ENCODE data around the gene STEAP2. TPM values are rescaled to one million over a fixed set of nuclear protein-coding genes. Genes with fewer than 3 reads are reported as not detected.
"Not testable (repeated sequence)": the region's sequence is repeated elsewhere in the genome, so short reads cannot be mapped to it uniquely, and the experiment has no call there.

STEAP2 gene
- total RNA-seq, 1 donor from 2014 or later, result 15.1 TPM

DNA sequence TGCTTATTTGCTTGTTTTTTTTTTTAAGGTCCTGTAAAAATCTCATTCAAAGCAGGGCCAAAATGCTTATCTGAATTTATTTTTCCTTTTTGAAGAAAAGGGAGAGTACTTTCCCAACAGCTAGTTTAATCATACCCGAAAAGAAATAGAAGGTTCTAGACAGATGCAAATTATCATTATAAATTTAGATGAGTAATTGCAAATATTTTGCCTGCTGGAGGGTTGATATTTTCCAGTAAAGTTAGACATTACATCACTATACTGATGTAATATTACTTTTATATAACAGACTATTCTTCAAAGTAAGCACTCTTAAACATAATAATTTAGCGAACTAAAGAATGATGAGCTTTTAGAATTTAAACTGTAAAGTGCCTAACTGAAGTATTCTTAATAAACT is 19.3 kb downstream of the STEAP2 start:
- ATAC-seq, result no peak
- intact Hi-C loops (cut with micrococcal nuclease), result no loop called here

DNA sequence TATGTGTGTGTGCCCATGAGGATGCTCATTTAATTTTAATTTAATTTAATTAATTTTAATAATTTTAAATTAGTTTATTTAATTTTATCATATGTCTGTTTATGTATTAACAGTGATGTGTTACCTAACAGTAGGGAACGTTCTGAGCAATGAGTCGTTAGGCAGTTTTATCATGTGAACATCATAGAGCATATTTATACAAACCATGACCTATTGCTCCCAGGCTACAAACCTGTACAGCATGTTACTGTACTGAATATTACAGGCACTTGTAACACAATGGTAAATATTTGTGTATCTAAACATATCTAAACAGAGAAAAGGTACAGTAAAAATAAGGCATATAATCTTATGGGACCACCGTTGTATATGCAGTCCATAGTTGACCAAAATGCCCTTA is 19.8 kb downstream of the STEAP2 start:
- no peak for DNase-seq
- intact Hi-C loops (cut with micrococcal nuclease), result no loop called here
- no peak for ATAC-seq

More for the DNA sequence above, 19.3 kb downstream of the STEAP2 start:
- no peak for DNase-seq

DNA sequence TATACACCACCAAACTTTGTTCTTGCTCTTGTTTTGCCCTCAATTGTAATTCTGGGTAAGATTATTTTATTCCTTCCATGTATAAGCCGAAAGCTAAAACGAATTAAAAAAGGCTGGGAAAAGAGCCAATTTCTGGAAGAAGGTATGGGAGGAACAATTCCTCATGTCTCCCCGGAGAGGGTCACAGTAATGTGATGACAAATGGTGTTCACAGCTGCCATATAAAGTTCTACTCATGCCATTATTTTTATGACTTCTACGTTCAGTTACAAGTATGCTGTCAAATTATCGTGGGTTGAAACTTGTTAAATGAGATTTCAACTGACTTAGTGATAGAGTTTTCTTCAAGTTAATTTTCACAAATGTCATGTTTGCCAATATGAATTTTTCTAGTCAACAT is 20.9 kb downstream of the STEAP2 start:
- DNase-seq, result no peak
- no peak for ATAC-seq
- intact Hi-C loops (cut with micrococcal nuclease), result no loop called here

DNA sequence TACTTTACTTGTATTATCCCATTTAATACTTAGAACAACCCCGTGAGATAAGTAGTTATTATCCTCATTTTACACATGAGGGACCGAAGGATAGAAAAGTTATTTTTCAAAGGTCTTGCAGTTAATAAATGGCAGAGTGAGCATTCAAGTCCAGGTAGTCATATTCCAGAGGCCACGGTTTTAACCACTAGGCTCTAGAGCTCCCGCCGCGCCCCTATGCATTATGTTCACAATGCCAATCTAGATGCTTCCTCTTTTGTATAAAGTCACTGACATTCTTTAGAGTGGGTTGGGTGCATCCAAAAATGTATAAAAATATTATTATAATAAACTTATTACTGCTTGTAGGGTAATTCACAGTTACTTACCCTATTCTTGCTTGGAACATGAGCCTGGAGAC is 22.0 kb downstream of the STEAP2 start:
- ATAC-seq (no peak), DNase-seq (no peak)
- intact Hi-C loops (cut with micrococcal nuclease), result no loop called here

DNA sequence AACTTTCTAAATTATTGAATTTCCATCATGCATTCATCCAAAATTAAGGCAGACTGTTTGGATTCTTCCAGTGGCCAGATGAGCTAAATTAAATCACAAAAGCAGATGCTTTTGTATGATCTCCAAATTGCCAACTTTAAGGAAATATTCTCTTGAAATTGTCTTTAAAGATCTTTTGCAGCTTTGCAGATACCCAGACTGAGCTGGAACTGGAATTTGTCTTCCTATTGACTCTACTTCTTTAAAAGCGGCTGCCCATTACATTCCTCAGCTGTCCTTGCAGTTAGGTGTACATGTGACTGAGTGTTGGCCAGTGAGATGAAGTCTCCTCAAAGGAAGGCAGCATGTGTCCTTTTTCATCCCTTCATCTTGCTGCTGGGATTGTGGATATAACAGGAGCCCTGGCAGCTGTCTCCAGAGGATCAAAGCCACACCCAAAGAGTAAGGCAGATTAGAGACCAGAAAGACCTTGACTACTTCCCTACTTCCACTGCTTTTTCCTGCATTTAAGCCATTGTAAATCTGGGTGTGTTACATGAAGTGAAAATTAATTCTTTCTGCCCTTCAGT is 25.3 kb downstream of the STEAP2 start:
- intact Hi-C loops (cut with micrococcal nuclease), result no loop called here
- ATAC-seq (no peak), DNase-seq (no peak)

DNA sequence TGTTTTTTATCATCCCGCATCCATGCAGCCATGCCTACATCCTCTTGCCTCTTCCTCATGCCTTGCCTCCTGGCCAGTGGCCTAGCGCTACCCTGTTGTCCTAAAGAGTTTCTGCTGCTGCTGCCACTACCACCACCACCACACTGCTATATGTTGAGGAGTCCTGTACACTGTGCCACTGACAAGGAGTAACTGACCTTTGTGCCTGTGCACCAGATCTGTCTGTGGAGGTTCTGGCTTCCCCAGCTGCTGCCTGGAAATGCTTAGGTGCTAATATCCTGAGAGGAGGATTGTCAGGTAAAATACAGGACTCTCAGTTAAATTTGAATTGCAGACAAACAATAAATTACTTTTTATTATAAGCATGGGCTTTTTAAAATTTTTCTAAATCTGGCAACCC is 26.5 kb downstream of the STEAP2 start:
- DNase-seq, result no peak
- ATAC-seq, result no peak
- intact Hi-C loops (cut with micrococcal nuclease), result no loop called here

DNA sequence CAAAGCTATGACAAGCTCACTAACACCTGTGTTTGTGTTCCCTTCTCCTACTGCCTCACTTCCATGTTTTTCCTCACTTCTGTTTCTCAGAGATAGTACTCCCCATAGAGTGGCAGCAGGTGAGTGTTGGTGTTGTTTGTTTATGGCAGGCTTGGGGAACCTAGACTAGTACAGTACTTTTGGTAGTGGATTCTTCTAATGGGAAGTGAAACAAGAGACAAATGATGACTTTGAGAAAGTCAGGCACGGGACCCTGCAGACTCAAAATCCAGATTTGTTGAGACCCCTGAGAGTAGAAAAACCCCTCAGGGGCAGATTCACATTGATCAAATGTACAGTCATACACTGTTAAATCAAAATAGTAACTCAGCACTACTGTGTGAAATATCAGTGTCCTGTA is 27.0 kb downstream of the STEAP2 start:
- ATAC-seq (no peak), DNase-seq (no peak)
- intact Hi-C loops (cut with micrococcal nuclease), result no loop called here

DNA sequence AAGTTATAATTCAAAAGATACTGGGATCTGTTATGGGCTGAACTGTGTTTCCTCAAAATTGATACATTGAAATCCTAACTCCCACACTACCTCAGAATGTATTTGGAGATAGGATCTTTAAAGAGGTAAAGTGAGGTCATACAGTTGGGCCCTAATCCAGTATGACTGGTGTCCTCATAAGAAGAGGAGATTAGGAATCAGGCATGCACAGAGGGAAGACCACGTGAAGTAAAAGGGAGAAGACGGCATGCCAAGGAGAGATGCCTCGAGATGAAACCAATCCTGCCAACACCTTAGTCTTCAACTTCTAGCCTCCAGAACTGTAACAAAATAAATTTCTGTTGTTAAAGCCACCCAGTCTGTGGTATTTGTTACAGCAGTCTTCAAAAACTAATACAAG is 27.5 kb downstream of the STEAP2 start:
- intact Hi-C loops (cut with micrococcal nuclease), result no loop called here
- ATAC-seq, result no peak
- DNase-seq, result no peak

DNA sequence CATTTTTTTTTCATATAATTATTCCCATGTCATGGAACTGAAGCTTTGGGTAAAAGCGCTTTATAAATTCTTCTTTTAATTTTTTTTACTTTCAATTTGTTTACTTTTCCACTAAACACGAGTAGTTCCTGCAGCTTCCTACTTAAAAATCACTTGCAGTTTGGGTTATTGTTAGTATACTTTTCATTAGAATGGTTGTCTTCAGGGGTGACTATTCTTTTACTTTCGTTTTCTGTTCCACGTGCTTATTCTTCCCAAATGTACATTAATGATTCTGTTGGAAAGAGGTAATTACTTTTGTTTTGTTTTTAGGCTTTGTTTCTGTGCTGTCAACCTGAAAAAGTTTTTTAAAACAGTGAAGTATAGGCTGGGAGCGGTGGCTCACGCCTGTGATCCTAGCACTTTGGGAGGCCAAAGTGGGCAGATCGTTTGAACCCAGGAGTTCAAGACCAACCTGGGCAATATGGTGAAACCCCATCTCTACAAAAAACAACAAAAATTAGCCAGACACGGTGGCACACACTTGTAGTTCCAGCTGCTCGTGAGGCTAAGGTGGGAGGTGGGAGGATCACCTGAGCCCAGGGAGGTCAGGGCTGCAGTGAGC is 28.2 kb downstream of the STEAP2 start:
- intact Hi-C loops (cut with micrococcal nuclease), result no loop called here
- ATAC-seq (no peak), DNase-seq (no peak)

DNA sequence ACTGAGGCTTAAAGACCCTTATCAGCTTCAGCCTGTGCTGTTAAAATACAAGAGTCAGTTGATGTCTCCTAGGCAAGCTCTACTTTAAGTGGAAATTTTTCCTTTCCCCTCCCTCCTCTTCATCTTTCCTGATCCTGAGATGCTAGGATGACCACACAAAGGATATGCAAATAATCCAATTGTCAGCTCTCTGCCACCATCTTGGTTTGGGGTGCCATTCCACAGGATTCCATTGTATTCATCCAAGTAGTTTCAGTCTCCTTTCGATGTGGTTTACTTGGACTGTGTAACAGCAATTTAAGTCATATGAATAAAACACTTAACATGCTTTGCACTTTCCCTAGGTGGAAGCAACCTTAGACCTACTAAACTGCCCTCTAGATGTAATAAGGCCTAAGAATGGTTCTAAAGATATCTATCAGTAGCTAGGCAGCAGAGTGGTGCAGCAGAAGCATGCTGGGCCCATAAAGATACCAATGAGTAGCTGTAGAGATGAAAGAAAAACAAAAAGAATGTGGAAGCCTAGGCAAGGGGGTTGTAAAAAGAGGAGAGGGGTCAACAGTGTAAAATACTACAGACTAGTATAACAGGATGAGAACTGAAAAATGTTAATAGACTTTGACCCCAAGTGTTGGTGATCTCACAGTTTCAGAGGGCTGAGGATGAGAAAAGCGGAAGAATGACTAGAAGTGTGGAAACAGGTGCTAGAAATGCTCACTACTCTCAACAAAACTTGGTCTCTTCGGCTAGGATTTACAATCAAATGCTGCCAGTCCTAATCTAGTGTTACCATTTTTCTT is 31.0 kb downstream of the STEAP2 start:
- no peak for DNase-seq
- ATAC-seq, result no peak
- intact Hi-C loops (cut with micrococcal nuclease), result no loop called here

DNA sequence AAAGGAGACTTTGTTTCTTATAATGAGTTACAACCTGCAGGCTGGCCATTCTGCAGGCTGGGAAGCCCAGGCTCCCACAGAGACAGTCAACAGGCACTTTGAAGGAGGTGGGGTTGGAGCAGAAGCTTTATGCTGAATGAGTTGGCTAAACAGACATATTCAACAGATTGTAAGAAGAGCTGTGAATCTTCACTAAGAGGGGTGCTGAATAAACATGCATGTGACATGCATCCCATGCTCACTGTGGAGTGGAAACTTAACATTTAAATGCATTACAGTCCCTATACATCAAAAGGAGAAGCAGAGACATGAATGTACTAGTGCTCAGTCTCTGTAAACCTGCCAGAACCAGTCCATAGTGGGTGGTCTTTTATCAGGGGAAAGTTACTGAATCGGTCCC is 32.0 kb downstream of the STEAP2 start:
- intact Hi-C loops (cut with micrococcal nuclease), result no loop called here
- DNase-seq (no peak), ATAC-seq (no peak)

DNA sequence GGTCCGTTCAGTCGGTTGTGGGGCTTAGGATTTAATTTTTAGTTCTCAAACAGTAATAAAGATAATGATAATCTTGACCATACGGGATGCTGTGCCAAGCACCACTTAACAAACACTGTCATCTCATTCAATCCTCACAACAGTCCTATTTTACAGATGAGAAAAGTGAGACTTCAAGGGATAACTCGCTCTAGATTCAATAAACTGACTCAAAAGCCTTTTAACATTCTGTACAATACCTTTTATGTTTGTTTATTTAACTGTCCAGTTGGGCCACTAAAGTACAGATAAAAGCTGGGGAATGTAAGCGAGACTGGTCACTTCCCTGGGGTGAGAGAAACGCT is 33.0 kb downstream of the STEAP2 start:
- ATAC-seq, result no peak
- DNase-seq, result no peak
- intact Hi-C loops (cut with micrococcal nuclease), result no loop called here

DNA sequence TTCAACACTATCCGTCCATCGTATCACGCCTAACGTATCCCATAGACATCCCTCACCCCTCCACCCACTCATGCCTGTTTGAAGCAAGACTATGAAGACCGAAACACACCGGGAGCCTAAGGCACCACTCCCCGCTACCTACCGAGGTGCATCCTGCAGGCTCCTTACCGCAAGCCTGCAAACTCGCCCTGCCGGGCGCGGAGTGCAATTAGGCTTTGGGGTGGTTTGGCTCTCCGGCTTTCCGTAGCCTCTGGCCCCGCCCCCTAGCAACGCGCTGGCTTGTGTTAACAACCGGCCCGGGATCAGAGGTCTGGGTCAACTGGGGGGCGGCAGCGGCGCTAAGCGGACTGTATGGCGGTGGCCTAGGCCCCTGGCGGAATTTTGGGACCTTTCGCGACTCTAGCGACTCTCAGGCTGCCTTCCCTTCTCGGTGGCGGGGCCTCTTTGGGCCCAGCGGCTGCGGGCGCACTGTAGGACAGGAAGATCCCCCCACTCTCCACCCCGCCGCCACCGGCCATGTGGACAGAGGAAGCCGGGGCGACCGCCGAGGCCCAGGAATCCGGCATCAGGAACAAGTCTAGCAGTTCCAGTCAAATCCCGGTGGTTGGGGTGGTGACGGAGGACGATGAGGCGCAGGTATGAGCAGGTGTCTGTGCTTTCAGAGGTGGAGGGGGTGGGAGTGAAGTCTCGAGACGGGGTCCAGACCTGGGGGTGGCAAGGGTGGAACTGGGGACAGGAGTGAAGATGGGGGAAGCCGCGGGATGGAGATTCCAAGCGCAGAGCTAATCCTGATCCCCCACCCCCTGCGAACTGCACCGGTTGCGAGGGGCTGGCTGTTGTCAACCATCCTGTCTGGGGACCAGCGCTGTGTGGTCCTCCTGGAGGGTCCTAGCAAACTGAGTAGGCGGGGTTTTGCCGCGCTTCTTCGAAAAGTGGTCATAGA is 33.6 kb downstream of the STEAP2 start, which contains the start of gene CFAP69:
Gene CFAP69, plus strand, starts transcription at position 266 of the 943 bp plus-strand sequence. Its CDS starts 251 bp downstream, at position 517.
- intact Hi-C loops (cut with micrococcal nuclease), result no loop called here
- DNase-seq (peak; percentile 95), ATAC-seq (peak; percentile 99)

DNA sequence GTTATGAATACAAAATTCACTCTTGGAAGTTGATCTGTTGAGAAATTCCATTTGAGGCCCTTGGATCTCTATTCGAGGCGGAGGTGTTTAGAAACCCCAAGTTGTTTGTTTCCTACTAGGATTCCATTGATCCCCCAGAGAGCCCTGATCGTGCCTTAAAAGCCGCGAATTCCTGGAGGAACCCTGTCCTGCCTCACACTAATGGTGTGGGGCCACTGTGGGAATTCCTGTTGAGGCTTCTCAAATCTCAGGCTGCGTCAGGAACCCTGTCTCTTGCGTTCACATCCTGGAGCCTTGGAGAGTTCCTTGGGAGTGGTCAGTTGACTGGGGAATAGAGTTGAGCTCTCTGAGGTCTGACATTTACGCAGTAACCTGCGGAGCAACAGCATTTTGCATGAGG is 34.6 kb downstream of the STEAP2 start:
- intact Hi-C loops (cut with micrococcal nuclease), result no loop called here
- ATAC-seq (no peak), DNase-seq (no peak)

DNA sequence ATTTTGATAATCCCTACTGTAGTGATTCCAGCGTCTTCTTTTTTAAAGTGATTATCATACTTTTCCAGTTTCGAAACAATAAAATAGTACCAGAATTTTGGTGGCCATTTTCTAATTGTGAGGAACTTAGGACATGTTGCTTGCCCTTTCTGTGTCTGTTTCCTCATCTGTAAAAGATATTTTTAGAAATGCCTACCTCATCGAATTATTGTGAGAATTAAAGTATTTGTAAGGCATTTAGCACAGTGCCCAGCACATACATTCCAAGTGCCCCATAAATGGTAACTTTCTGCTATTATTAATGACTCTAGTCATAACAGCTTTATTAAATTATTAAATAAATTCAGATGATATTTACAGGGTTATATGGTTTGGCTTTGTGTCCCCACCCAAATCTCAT is 37.2 kb downstream of the STEAP2 start:
- no peak for ATAC-seq

DNA sequence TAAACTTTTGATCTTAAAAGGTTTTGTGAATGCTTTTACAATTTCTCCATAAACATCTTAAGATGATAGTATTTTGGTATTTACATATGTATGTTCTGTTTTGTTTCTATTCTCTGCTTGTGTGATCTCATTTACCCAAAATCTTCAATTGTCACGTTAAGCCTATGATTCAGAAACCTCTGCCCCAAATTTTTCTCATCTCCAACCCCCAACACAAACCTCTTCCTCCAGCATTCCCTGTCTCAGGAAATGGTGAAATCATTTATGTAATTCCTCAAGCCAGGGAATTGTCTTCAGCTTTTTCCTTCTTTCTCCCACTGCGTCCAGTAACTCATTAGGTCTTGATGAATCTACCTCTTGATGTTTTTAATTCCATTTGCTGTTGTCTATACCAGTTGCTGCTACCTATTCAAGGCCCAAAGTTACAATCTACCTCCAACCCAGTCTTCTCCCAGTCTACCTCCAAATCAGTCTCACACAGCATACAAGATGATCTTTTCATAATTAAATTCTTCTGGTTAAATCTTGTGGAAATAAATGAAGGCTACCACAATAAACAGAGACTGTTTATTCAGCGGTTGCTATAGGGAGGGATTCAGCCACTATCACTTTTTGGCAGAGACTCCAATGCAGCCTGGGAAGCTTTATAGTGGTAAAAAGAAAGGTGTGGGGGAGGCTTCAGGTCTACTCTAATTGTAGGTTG is 39.2 kb downstream of the STEAP2 start:
- intact Hi-C loops (cut with micrococcal nuclease), result no loop called here
- ATAC-seq (no peak), DNase-seq (no peak)

More for the DNA sequence above, 37.2 kb downstream of the STEAP2 start:
- intact Hi-C loops (cut with micrococcal nuclease), result no loop called here
- no peak for DNase-seq

DNA sequence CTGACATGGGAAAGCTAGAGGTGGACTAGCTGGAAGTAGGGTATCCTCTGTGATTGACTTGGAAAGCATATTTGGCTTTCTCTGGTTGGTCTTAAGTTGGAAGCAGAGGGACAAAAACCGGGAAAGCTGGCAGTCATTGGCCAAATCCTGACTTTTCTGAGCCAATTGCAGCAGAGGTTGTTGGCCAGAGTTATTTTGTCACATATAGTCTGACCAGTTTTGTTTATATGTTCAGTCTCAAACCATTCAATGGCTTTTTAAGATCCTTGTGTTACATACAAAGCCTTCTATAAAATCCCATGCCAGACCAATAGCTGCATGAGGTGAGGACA is 39.7 kb downstream of the STEAP2 start:
- ATAC-seq, result no peak
- intact Hi-C loops (cut with micrococcal nuclease), result no loop called here

DNA sequence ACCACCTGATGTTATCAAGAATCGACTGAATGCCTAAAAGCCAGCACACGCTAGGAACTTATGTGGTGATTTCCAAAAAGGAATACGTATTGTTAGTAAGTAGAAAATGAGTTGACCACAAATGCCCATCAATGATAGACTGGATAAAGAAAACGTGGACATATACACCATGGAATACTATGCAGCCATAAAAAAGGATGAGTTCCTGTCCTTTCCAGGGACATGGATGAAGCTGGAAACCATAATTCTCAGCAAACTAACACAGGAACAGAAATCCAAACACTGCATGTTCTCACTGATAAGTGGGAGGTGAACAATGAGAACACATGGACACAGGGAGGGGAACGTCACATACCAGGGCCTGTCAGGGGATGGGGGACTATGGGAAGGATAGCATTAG is 44.5 kb downstream of the STEAP2 start:
- DNase-seq; intact Hi-C loops (cut with micrococcal nuclease); ATAC-seq: not testable (repeated sequence)

More for the DNA sequence above, 39.7 kb downstream of the STEAP2 start:
- DNase-seq, result no peak

DNA sequence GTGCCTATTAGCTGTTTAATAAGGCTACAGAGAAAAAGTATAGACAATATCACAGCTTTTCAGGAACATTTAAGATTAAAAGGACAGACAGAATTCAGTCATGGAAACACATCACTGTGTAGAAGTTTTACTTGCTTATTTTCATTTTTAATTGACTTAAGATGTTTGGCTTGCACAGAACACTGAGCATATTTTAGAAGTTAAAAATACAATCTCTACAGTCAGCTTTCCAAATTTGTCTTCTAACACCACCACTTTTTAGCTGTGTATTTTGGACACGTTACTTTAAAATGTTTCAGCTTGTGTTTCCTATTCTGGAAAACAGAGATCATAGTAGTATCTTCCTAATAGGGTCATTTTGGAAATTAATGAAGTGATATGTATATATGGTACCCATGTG is 45.2 kb downstream of the STEAP2 start:
- DNase-seq, result no peak
- ATAC-seq, result no peak
- intact Hi-C loops (cut with micrococcal nuclease), result no loop called here
